Heart left ventricle (tissue), 13 donors: ENCODE measurements around the gene KLHL2.

ENCODE experiments used
- CTCF ChIP-seq, 12 donors: fragments of 200-600 bp; sonication (generic) in 4 of 12; IDR thresholded peaks; one replicate each; pipeline versions ENCODE4 v1.5.0 to v1.8.0; 2018 to 2022; ENCODE audit warnings: antibody characterized with exemption in 12 of 12, mild to moderate bottlenecking in 5 of 12
- POLR2A ChIP-seq, 2 donors: fragments of 450-650 bp; IDR thresholded peaks; one replicate each; pipeline ENCODE4 v1.6.1; 2017; ENCODE audit warnings: antibody characterized with exemption in 2 of 2, mild to moderate bottlenecking in 2 of 2, moderate library complexity in 2 of 2
- donor health status: ischemic (EF 13 %, LVEDD 7.1; RV severe dilation, severe dysfunction).
- donor health status: DM: no; HTN: yes; CAD: no.
- donor health status: DM: no; HTN: no; CAD: no.
- donor health status: ischemic (EF 25% LVEDD 6.9; RV normal size, moderate dysfunction).
- donor health status: ischemic (EF 25% LVEDD 5.7; RV mildly dilated, moderate dysfunction).
- donor health status: ischemic (EF 35%, LVEDD 5.7; RV mildly dilated, moderate dysfunction).
- donor health status: nonischemic (EF 11% LVEDD 7.7; RV severe dilation, severe dysfunction).
- donor health status: DM: yes; HTN: yes; CAD: no.
- donor health status: PGD.
- donor health status: ischemic (EF 29% LVEDD 5.4; RV normal size, mild dysfunction).
- donor health status: nonischemic (EF 23%, LVEDD 6.1; RV moderate dilation, normal function).

DNA sequence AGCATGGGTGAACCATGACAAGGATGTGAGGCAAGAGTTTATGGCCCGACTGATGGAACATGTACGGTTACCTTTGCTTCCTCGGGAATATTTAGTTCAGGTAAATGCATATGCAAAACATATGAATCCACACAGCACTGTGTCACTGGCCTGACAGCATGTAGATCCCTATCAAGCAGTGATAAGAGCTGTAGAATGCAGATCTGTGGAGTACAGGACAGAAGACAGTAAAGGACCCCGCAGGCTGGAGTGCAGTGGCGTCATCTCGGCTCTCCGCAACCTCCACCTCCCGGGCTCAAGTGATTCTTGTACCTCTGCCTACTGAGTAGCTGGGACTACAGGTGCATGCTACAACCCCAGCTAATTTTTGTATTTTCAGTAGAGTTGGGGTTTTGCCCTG, 90.3 kb downstream of the KLHL2 start:
- no peak for TF ChIP-seq CTCF (IDR thresholded peaks at IDR 0.05)
- TF ChIP-seq POLR2A (IDR thresholded peaks at IDR 0.05): no peak
